ENCODE data around the gene KDR. TPM values are rescaled to one million over a fixed set of nuclear protein-coding genes. Genes with fewer than 3 reads are reported as not detected.
A peak's percentile ranks its signal among the peaks of the same experiment; 100 is the strongest.

Gene KDR
- total and polyA plus RNA-seq, 2 experiments from 2014 or later = 96.0 to 104 TPM

GRCh38 chr4:55078987-55079386 is 46.4 kb downstream of the KDR start:
- no peak overlapping the region for H2AFZ ChIP-seq
- no peak overlapping the region for H3K4me3 ChIP-seq
- DNase-seq (ENCODE audit: low spot score) = no peak
- no peaks in the 10 kb centered on the region for H3K36me3 ChIP-seq (replicated peaks; ENCODE audit: insufficient read depth, low read depth)
- no peaks in the 10 kb centered on the region for H3K79me2 ChIP-seq
- H3K4me1 ChIP-seq (ENCODE audit: insufficient read depth) = no peaks in the 10 kb centered on the region
- no peaks in the 10 kb centered on the region for H3K27me3 ChIP-seq
- no peak for TF ChIP-seq CTCF (IDR thresholded peaks at IDR 0.05; ENCODE audit: poor library complexity)
- no peak for TF ChIP-seq EZH2 (IDR thresholded peaks at IDR 0.05; ENCODE audit: borderline replicate concordance)
- TF ChIP-seq EZH2phosphoT487 (IDR thresholded peaks at IDR 0.05; ENCODE audit: low read depth, severe bottlenecking, unreplicated experiment) = no peak
- H3K9me3 ChIP-seq (ENCODE audit: low read depth) = no peaks in the 10 kb centered on the region
- H3K4me2 ChIP-seq = no peak overlapping the region
- no peaks in the 10 kb centered on the region for H4K20me1 ChIP-seq (ENCODE audit: insufficient read depth, poor library complexity, severe bottlenecking)
- 88% methylated on average over 8 of the region's 8 CpGs for WGBS (ENCODE audit: low lambda C conversion rate, missing lambda C conversion rate)
- H3K9me2 ChIP-seq (replicated peaks; ENCODE audit: insufficient read depth) = no peaks in the 10 kb centered on the region
- peak overlapping the region; percentile 19 for H3K27ac ChIP-seq

- WGBS (ENCODE audit: low lambda C conversion rate, missing lambda C conversion rate) = 86% methylated on average over 1 of the region's 2 CpGs
- no peaks in the 10 kb centered on the region for H3K79me2 ChIP-seq
- H3K27ac ChIP-seq = no peak overlapping the region
- no peaks in the 10 kb centered on the region for H3K9me3 ChIP-seq (ENCODE audit: low read depth)
- no peak overlapping the region for H3K4me2 ChIP-seq
- H3K36me3 ChIP-seq (replicated peaks; ENCODE audit: insufficient read depth, low read depth) = no peaks in the 10 kb centered on the region
- H4K20me1 ChIP-seq (ENCODE audit: insufficient read depth, poor library complexity, severe bottlenecking) = no peaks in the 10 kb centered on the region
- H3K4me1 ChIP-seq (ENCODE audit: insufficient read depth) = no peaks in the 10 kb centered on the region
- TF ChIP-seq CTCF (IDR thresholded peaks at IDR 0.05; ENCODE audit: poor library complexity) (no peak), EZH2phosphoT487 (IDR thresholded peaks at IDR 0.05; ENCODE audit: low read depth, severe bottlenecking, unreplicated experiment) (no peak), EZH2 (IDR thresholded peaks at IDR 0.05; ENCODE audit: borderline replicate concordance) (no peak)
- H3K27me3 ChIP-seq = no peaks in the 10 kb centered on the region
- no peak overlapping the region for H3K4me3 ChIP-seq
- H2AFZ ChIP-seq = no peak overlapping the region
- DNase-seq (ENCODE audit: low spot score) = no peak
- no peaks in the 10 kb centered on the region for H3K9me2 ChIP-seq (replicated peaks; ENCODE audit: insufficient read depth)
Measured at GRCh38 chr4:55077577-55077976, 47.8 kb downstream of the KDR start.

- Histone ChIP-seq H3K27ac (peak overlapping the region; percentile 73), H3K36me3 (replicated peaks; ENCODE audit: insufficient read depth, low read depth) (no peaks in the 10 kb centered on the region), H3K9me2 (replicated peaks; ENCODE audit: insufficient read depth) (no peaks in the 10 kb centered on the region), H3K4me1 (ENCODE audit: insufficient read depth) (peaks cover 3% of the 10 kb centered on the region), H3K9me3 (ENCODE audit: low read depth) (no peaks in the 10 kb centered on the region), H2AFZ (no peak overlapping the region), H3K4me3 (no peak overlapping the region), H3K27me3 (no peaks in the 10 kb centered on the region), H3K79me2 (no peaks in the 10 kb centered on the region), H3K4me2 (peak overlapping the region; percentile 20), H4K20me1 (ENCODE audit: insufficient read depth, poor library complexity, severe bottlenecking) (no peaks in the 10 kb centered on the region)
- 38% methylated on average over 5 of the region's 5 CpGs for WGBS (ENCODE audit: low lambda C conversion rate, missing lambda C conversion rate)
- TF ChIP-seq EZH2 (IDR thresholded peaks at IDR 0.05; ENCODE audit: borderline replicate concordance) (no peak), EZH2phosphoT487 (IDR thresholded peaks at IDR 0.05; ENCODE audit: low read depth, severe bottlenecking, unreplicated experiment) (no peak), CTCF (IDR thresholded peaks at IDR 0.05; ENCODE audit: poor library complexity) (no peak)
- DNase-seq (ENCODE audit: low spot score) = peak; percentile 15
Measured at GRCh38 chr4:55075823-55076716, 49.3 kb downstream of the KDR start.
